ENCODE results near the gene NPL. TPM values are rescaled to one million over a fixed set of nuclear protein-coding genes. Genes with fewer than 3 reads are reported as not detected.

The NPL gene
- total RNA-seq, 1 donor from 2014 or later, result 47.5 TPM

DNA sequence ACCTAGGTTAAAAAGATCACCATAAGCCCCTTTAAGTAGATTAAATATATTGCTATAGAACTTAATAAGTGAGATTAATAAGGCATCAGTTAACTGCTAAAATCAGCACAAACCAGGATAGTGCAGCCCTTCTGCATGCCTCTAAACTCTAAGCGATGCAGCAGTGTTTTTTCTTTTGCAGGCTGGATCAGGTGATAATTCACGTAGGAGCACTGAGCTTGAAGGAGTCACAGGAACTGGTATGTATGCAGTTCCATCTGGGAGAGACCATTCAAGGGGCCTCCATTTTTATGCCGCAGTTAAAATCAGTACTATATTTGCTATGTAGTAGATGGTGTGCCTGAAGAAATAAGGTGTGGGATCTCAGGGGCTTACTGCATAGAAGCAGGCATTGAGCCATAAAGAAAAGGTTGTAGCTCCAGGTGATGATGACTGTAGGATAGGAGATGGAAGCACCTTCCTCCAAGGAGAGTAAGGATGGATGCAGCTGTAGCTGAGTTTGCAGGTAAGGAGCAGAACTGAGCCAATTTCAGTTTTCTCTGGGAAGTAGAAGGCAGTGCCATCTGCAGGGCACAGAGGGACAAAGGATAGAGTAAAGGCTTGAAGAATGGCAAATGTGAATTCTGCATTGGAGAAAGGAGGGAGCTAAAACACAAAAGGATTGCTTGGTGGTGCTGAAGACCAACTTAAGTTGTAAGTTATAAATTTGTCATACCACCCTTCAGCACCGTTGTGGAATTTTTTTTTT is 22.6 kb downstream of the NPL start:
- Histone ChIP-seq H3K27me3 (ENCODE audit: control insufficient read depth in 3 of 3, insufficient read depth in 3 of 3, low read length in 3 of 3) (no peaks in the 10 kb centered on the region), H3K36me3 (ENCODE audit: control insufficient read depth in 3 of 3, insufficient read depth in 3 of 3, low read length in 3 of 3) (peaks cover 8 to 38% (median 22%) of the 10 kb centered on the region in 3 donors), H3K9ac (ENCODE audit: low read depth in 1 of 3, low read length in 3 of 3) (no peak overlapping the region), H3K4me1 (ENCODE audit: control insufficient read depth in 3 of 3, insufficient read depth in 3 of 3, low read length in 3 of 3) (no peaks in the 10 kb centered on the region), H3K9me3 (ENCODE audit: control insufficient read depth in 3 of 3, low read length in 3 of 3) (no peaks in the 10 kb centered on the region), H3K4me3 (ENCODE audit: low read length in 3 of 3) (no peak overlapping the region), H3K27ac (ENCODE audit: low read depth, low read length) (no peak overlapping the region)

GRCh38 chr1:182816863-182817262 is 27.3 kb downstream of the NPL start:
- Histone ChIP-seq H3K4me1 (ENCODE audit: control insufficient read depth in 3 of 3, insufficient read depth in 3 of 3, low read length in 3 of 3) (no peaks in the 10 kb centered on the region), H3K4me3 (ENCODE audit: low read length in 3 of 3) (no peak overlapping the region), H3K9me3 (ENCODE audit: control insufficient read depth in 3 of 3, low read length in 3 of 3) (no peaks in the 10 kb centered on the region), H3K27me3 (ENCODE audit: control insufficient read depth in 3 of 3, insufficient read depth in 3 of 3, low read length in 3 of 3) (no peaks in the 10 kb centered on the region), H3K27ac (ENCODE audit: low read depth, low read length) (no peak overlapping the region), H3K9ac (ENCODE audit: low read depth in 1 of 3, low read length in 3 of 3) (no peak overlapping the region), H3K36me3 (ENCODE audit: control insufficient read depth in 3 of 3, insufficient read depth in 3 of 3, low read length in 3 of 3) (peaks cover 23 to 59% (median 40%) of the 10 kb centered on the region in 3 donors)

DNA sequence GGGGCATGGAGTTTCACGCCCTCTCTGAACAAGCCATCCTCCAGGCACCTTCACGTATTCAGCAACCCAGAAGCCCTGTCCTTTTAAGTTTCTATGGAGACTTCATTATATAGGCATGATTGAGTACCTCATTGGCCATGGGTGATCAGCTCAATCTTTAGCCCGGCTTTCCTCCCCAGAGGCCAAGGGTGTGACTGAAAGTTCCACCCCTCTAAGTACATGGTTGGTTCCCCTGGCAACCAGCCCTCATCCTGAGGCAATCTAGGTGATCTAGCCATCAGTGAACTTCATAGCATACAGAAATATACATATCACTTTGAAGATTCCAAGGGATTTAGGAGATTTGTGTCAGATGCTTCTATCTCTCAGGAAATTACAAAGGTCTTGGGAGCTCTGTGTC is 28.2 kb downstream of the NPL start:
- Histone ChIP-seq H3K27ac (ENCODE audit: low read depth, low read length) (no peak overlapping the region), H3K27me3 (ENCODE audit: control insufficient read depth in 3 of 3, insufficient read depth in 3 of 3, low read length in 3 of 3) (no peaks in the 10 kb centered on the region), H3K36me3 (ENCODE audit: control insufficient read depth in 3 of 3, insufficient read depth in 3 of 3, low read length in 3 of 3) (peaks cover 23 to 50% (median 42%) of the 10 kb centered on the region in 3 donors)

GRCh38 chr1:182823220-182823619 is 33.6 kb downstream of the NPL start:
- H3K4me1 ChIP-seq (ENCODE audit: control insufficient read depth in 3 of 3, insufficient read depth in 3 of 3, low read length in 3 of 3), result no peaks in the 10 kb centered on the region
- no peak overlapping the region for H3K4me3 ChIP-seq (ENCODE audit: low read length in 3 of 3)
- H3K36me3 ChIP-seq (ENCODE audit: control insufficient read depth in 3 of 3, insufficient read depth in 3 of 3, low read length in 3 of 3), result peaks cover 9 to 20% (median 18%) of the 10 kb centered on the region in 3 donors
- H3K27me3 ChIP-seq (ENCODE audit: control insufficient read depth in 3 of 3, insufficient read depth in 3 of 3, low read length in 3 of 3), result no peaks in the 10 kb centered on the region
- no peak overlapping the region for H3K27ac ChIP-seq (ENCODE audit: low read depth, low read length)
- no peaks in the 10 kb centered on the region for H3K9me3 ChIP-seq (ENCODE audit: control insufficient read depth in 3 of 3, low read length in 3 of 3)
- no peak overlapping the region for H3K9ac ChIP-seq (ENCODE audit: low read depth in 1 of 3, low read length in 3 of 3)

More for the DNA sequence above, 28.2 kb downstream of the NPL start:
- Histone ChIP-seq H3K9ac (ENCODE audit: low read depth in 1 of 3, low read length in 3 of 3) (no peak overlapping the region), H3K4me1 (ENCODE audit: control insufficient read depth in 3 of 3, insufficient read depth in 3 of 3, low read length in 3 of 3) (no peaks in the 10 kb centered on the region), H3K9me3 (ENCODE audit: control insufficient read depth in 3 of 3, low read length in 3 of 3) (no peaks in the 10 kb centered on the region), H3K4me3 (ENCODE audit: low read length in 3 of 3) (no peak overlapping the region)

DNA sequence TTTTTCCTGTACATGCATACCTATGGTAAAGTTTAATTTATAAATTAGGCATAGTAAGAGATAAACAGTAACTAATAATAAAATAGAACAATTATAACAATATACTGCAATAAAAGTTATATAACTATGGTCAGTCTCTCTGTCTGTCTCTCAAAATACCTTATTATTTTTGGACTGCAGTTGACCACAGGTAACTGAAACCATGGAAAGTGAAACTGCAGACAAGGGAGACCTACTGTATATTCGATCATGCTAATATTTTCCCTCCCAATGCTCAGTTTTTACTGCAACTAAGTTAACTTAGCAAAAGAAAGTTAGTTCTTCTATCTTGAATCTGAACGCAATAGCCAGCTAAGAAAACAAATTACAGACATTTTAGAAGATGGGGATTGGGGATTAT is 37.3 kb downstream of the NPL start:
- Histone ChIP-seq H3K27me3 (ENCODE audit: control insufficient read depth in 3 of 3, insufficient read depth in 3 of 3, low read length in 3 of 3) (no peaks in the 10 kb centered on the region), H3K4me1 (ENCODE audit: control insufficient read depth in 3 of 3, insufficient read depth in 3 of 3, low read length in 3 of 3) (no peaks in the 10 kb centered on the region), H3K27ac (ENCODE audit: low read depth, low read length) (no peak overlapping the region), H3K4me3 (ENCODE audit: low read length in 3 of 3) (no peak overlapping the region), H3K9ac (ENCODE audit: low read depth in 1 of 3, low read length in 3 of 3) (no peak overlapping the region), H3K9me3 (ENCODE audit: control insufficient read depth in 3 of 3, low read length in 3 of 3) (no peaks in the 10 kb centered on the region), H3K36me3 (ENCODE audit: control insufficient read depth in 3 of 3, insufficient read depth in 3 of 3, low read length in 3 of 3) (peaks cover 4 to 11% (median 5%) of the 10 kb centered on the region in 3 donors)

- H3K4me1 ChIP-seq (ENCODE audit: control insufficient read depth in 3 of 3, insufficient read depth in 3 of 3, low read length in 3 of 3), result no peaks in the 10 kb centered on the region
- peaks cover 4 to 6% (median 5%) of the 10 kb centered on the region in 3 donors for H3K36me3 ChIP-seq (ENCODE audit: control insufficient read depth in 3 of 3, insufficient read depth in 3 of 3, low read length in 3 of 3)
- no peaks in the 10 kb centered on the region for H3K27me3 ChIP-seq (ENCODE audit: control insufficient read depth in 3 of 3, insufficient read depth in 3 of 3, low read length in 3 of 3)
- H3K9ac ChIP-seq (ENCODE audit: low read depth in 1 of 3, low read length in 3 of 3), result no peak overlapping the region
- no peaks in the 10 kb centered on the region for H3K9me3 ChIP-seq (ENCODE audit: control insufficient read depth in 3 of 3, low read length in 3 of 3)
- no peak overlapping the region for H3K4me3 ChIP-seq (ENCODE audit: low read length in 3 of 3)
- H3K27ac ChIP-seq (ENCODE audit: low read depth, low read length), result no peak overlapping the region
Measured at GRCh38 chr1:182829285-182829932, 39.8 kb downstream of the NPL start.

DNA sequence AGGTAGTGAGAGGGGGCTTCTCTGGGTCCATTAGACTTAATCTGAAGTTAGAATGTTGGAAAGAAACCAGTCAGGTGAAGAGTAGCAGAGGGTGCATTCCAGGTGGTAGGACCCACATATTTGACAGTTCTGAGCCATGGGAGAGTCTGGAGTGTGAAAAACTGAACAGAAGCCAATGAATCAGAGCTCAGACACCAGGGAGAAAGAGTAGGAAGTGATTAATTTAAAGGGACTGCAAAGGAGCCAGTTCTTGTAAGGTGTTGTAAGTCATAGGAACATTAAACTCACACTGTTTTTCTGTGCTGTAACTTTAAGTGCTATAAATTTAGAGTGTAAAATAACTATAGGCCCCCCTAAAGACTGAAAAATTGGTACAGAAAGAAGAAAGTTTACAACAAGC is 43.7 kb downstream of the NPL start:
- Histone ChIP-seq H3K4me3 (ENCODE audit: low read length in 3 of 3) (no peak overlapping the region), H3K36me3 (ENCODE audit: control insufficient read depth in 3 of 3, insufficient read depth in 3 of 3, low read length in 3 of 3) (peaks cover 0 to 3% (median 0%) of the 10 kb centered on the region in 3 donors), H3K9me3 (ENCODE audit: control insufficient read depth in 3 of 3, low read length in 3 of 3) (no peaks in the 10 kb centered on the region), H3K9ac (ENCODE audit: low read depth in 1 of 3, low read length in 3 of 3) (no peak overlapping the region), H3K27me3 (ENCODE audit: control insufficient read depth in 3 of 3, insufficient read depth in 3 of 3, low read length in 3 of 3) (no peaks in the 10 kb centered on the region), H3K27ac (ENCODE audit: low read depth, low read length) (no peak overlapping the region), H3K4me1 (ENCODE audit: control insufficient read depth in 3 of 3, insufficient read depth in 3 of 3, low read length in 3 of 3) (no peaks in the 10 kb centered on the region)

DNA sequence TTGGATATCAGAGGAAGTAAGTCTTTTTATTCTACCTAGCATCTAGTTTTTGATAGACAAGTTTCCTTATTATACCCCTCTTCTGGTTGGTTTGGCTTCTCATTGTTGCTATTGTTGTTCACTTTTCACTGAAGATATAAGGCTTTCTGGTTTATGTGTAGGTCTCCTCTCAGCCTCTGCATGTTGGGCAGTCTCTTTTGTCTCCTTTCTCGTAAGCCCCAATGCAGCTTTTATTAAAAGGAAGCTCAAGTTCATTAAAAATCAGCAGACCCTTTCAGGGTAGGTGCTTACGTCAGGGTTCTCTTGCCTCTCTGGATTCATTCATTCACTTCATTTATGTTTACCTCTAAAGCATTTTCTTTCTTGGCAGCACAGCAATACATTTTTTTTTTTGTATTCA is 44.8 kb downstream of the NPL start:
- Histone ChIP-seq H3K4me1 (ENCODE audit: control insufficient read depth in 3 of 3, insufficient read depth in 3 of 3, low read length in 3 of 3) (peaks cover 3 to 4% (median 4%) of the 10 kb centered on the region in 3 donors), H3K9me3 (ENCODE audit: control insufficient read depth in 3 of 3, low read length in 3 of 3) (no peaks in the 10 kb centered on the region), H3K9ac (ENCODE audit: low read depth in 1 of 3, low read length in 3 of 3) (no peak overlapping the region), H3K27ac (ENCODE audit: low read depth, low read length) (no peak overlapping the region), H3K4me3 (ENCODE audit: low read length in 3 of 3) (no peak overlapping the region), H3K36me3 (ENCODE audit: control insufficient read depth in 3 of 3, insufficient read depth in 3 of 3, low read length in 3 of 3) (no peaks in the 10 kb centered on the region), H3K27me3 (ENCODE audit: control insufficient read depth in 3 of 3, insufficient read depth in 3 of 3, low read length in 3 of 3) (no peaks in the 10 kb centered on the region)

- no peak overlapping the region for H3K4me3 ChIP-seq (ENCODE audit: low read length in 3 of 3)
- no peak overlapping the region for H3K9ac ChIP-seq (ENCODE audit: low read depth in 1 of 3, low read length in 3 of 3)
- no peaks in the 10 kb centered on the region for H3K27me3 ChIP-seq (ENCODE audit: control insufficient read depth in 3 of 3, insufficient read depth in 3 of 3, low read length in 3 of 3)
- H3K4me1 ChIP-seq (ENCODE audit: control insufficient read depth in 3 of 3, insufficient read depth in 3 of 3, low read length in 3 of 3), result peaks cover 10 to 12% (median 12%) of the 10 kb centered on the region in 3 donors
- H3K9me3 ChIP-seq (ENCODE audit: control insufficient read depth in 3 of 3, low read length in 3 of 3), result no peaks in the 10 kb centered on the region
- no peaks in the 10 kb centered on the region for H3K36me3 ChIP-seq (ENCODE audit: control insufficient read depth in 3 of 3, insufficient read depth in 3 of 3, low read length in 3 of 3)
- H3K27ac ChIP-seq (ENCODE audit: low read depth, low read length), result no peak overlapping the region
Measured at GRCh38 chr1:182835806-182836205, 46.2 kb downstream of the NPL start.
